Aorta (tissue), 5 donors: Measurements from ENCODE around the gene RPTOR. TPM values are rescaled to one million over a fixed set of nuclear protein-coding genes. Genes with fewer than 3 reads are reported as not detected.

Experiments
- ATAC-seq: fragments of 200-7000 bp; cut with Tn5 transposase; one replicate; pipeline ENCODE4 v1.9.1; 2022; ENCODE audit warnings: moderate library complexity; ENCODE audit not compliant: low FRiP score
- DNase-seq, 2 donors: peaks; one replicate each; pipeline ENCODE4 v3.0.0-alpha.2; 2020
- H3K27ac ChIP-seq, 2 donors: one replicate each; pipeline ENCODE4 v1.5.1; 2013; ENCODE audit warnings: low read length in 2 of 2, mild to moderate bottlenecking in 2 of 2, moderate library complexity in 2 of 2, control low read depth in 1 of 2, inconsistent platforms in 1 of 2, low read depth in 1 of 2
- H3K27me3 ChIP-seq, 2 donors: one replicate each; pipeline ENCODE4 v1.6.1; 2013; ENCODE audit warnings: control low read depth in 1 of 2, low read length in 1 of 2, mild to moderate bottlenecking in 1 of 2, moderate library complexity in 1 of 2; ENCODE audit not compliant: insufficient read depth in 2 of 2, control insufficient read depth in 1 of 2
- H3K36me3 ChIP-seq, 2 donors: one replicate each; pipeline ENCODE4 v1.6.1; 2013; ENCODE audit warnings: control low read depth in 1 of 2, low read length in 1 of 2, mild to moderate bottlenecking in 1 of 2; ENCODE audit not compliant: insufficient read depth in 2 of 2, control insufficient read depth in 1 of 2
- H3K4me1 ChIP-seq, 2 donors: one replicate each; pipeline ENCODE4 v1.6.1; 2013; ENCODE audit warnings: low read length in 2 of 2, control low read depth in 1 of 2, mild to moderate bottlenecking in 1 of 2, moderate library complexity in 1 of 2; ENCODE audit not compliant: insufficient read depth in 2 of 2, control insufficient read depth in 1 of 2
- H3K4me3 ChIP-seq, 2 donors: one replicate each; pipeline ENCODE4 v1.5.1; 2013; ENCODE audit warnings: low read length in 2 of 2, control low read depth in 1 of 2, mild to moderate bottlenecking in 1 of 2
- H3K9me3 ChIP-seq: one replicate; pipeline ENCODE4 v1.6.1; 2013; ENCODE audit warnings: mild to moderate bottlenecking, low read length; ENCODE audit not compliant: control insufficient read depth
- WGBS, 2 donors: extraction: QIAGEN DNeasy Blood & Tissue Kit; methylation state at CpG; one replicate each; pipeline ENCODE4 v1.1.7; 2013; 5-methylcytosine and 5-hydroxymethylcytosine counted together
- intact Hi-C, 2 donors: fragments of 100-400 bp; cut with DNase I; formaldehyde crosslinking; loops; one replicate each; pipeline versions ENCODE4 v1.14.2 to v1.15.0; 2022
- polyA plus RNA-seq, 2 donors: library from polyadenylated mRNA; stranded (reverse); fragments of 200-250 nt; gene quantifications; one replicate each; pipeline ENCODE4 v1.2.3, GENCODE V29; 2013
- total RNA-seq, 2 donors: library from RNA; stranded (reverse); fragmentation: NEBNext Ultra II Directional; extraction: Animal tissue kit (Norgen Biotek cat#: 25700); gene quantifications; one replicate each; pipeline ENCODE4 v1.2.1, GENCODE V29; 2021
- donor health status: healthy with polysubstance abuse.
- donor health status: Bipolar disorder and iron deficiency.
- donor health status: DM: no; HTN: no; CAD: no.
- donor health status: DM: no; HTN: no; CAD: no.
- donor health status: DM: yes; HTN: yes; CAD: no.

Gene RPTOR
- total and polyA plus RNA-seq, 4 donors, result 2.1 to 31.4 (median 18.6) TPM

DNA sequence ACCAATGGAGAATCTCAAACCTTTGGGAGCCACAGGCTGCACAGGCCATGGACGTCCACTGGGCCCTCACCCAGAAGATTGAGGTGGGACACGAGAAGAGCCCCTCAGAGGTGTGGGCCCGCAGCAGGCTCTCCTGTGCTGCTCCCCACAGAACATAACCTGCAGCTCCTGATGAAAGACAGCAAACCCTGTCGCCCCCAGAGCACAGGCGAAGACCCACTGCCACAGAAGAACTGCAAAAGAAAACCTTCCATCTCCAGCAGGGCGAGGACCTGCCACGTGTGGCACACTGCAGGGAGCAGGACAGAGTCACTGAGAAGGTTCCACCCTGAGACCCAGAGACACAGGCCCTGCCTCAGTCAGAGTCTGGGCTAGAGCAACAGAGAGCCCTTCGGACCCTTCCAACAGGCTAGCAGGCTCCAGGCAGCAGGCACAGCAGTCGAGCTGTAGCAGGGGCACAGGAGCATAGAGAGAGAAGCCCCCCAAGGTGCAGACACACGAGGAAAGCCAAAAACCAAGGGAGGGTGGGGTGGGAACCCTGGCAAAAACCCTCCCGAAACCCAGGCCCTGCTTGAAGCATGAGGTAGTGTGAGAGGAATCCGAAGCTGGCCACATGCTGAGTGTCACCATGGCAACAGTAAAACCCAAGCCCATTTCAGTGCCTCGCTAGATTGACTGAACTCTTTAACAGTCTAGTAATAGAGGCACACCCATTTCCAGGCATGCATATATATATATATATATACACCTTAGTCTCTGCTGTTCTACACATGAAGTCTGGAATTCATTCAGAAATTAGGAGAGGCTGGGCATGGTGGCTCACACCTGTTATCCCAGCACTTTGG lies 387.0 kb downstream of the RPTOR start:
- intact Hi-C loops, result no loop called here
- Histone ChIP-seq H3K4me3 (no peak overlapping the region), H3K27me3 (no peaks in the 10 kb centered on the region), H3K9me3 (no peaks in the 10 kb centered on the region), H3K27ac (no peak overlapping the region), H3K36me3 (no peaks in the 10 kb centered on the region), H3K4me1 (no peaks in the 10 kb centered on the region)
- DNase-seq (peak in 1 of 2 donors; percentile 59), ATAC-seq (no peak)
- 53 to 54% methylated on average over 13 of the region's 13 CpGs for WGBS, 2 donors

DNA sequence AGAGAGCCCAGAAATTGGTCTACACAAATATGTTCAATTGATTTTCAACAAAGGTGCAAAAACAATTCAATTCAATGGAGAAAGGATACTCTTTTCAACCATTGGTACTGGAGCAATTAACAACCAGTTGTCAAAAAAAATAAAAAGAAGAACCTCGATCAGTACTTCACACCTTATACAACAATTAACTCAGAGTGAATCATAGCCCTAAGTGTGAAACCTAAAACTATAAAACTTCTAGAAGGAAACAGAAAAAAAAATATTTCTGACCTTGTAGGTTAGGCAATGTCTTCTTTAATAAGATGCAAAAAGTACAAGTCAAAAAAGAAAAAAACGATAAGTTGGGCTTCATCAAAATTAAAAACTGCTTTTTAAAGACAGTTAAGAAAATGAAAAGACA lies 390.9 kb downstream of the RPTOR start:
- Histone ChIP-seq H3K4me3 (no peak overlapping the region), H3K9me3 (no peaks in the 10 kb centered on the region), H3K27me3 (no peaks in the 10 kb centered on the region), H3K36me3 (no peaks in the 10 kb centered on the region), H3K4me1 (no peaks in the 10 kb centered on the region), H3K27ac (no peak overlapping the region)
- intact Hi-C loops, result no loop called here
- ATAC-seq (no peak), DNase-seq (no peak)
- WGBS, 2 donors, result 98 to 99% methylated on average over 2 of the region's 2 CpGs

DNA sequence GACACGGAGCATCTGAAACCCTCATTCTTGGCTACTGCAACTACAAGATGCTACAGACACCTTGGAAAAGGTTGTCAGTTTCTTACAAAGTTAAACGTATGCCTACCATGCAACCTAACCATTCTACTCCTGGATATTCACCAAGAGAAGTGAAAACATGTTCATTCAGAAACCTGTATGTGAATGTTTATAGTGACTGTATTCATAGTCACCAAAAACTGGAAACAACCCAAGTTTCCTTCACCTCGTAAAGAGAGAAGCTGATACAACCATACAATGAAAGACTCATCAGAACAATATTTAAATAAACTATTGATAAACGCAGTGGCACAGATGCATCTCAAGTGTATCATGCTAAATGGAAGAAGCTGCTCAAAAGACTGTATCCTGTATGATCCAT lies 391.6 kb downstream of the RPTOR start:
- H3K4me3 ChIP-seq, result no peak overlapping the region
- H3K4me1 ChIP-seq, result no peaks in the 10 kb centered on the region
- intact Hi-C loops, result no loop called here
- H3K36me3 ChIP-seq, result no peaks in the 10 kb centered on the region
- no peaks in the 10 kb centered on the region for H3K9me3 ChIP-seq
- 93% methylated on average over 4 of the region's 4 CpGs for WGBS, 2 donors
- no peak overlapping the region for H3K27ac ChIP-seq
- DNase-seq (no peak), ATAC-seq (no peak)
- no peaks in the 10 kb centered on the region for H3K27me3 ChIP-seq

DNA sequence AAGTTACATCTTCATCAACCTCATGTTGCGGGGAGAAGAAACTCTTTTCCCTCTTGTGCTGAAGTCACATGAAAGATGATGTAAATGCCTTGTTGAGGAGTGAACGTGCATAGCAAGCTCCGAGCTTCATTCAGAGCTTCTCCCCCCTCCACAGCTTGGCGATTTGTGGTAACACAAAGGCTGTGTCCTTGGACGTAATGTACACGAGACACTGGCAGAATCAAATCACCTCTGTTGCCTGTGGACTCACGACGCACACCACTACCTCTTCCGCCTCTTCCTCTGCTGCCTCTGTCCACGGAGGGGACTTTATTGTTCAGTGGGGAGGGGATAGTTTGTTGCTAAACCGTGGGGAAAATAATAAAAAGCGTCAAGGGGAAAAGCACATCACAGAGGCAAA lies 392.1 kb downstream of the RPTOR start:
- no peak for ATAC-seq
- intact Hi-C loops, result no loop called here
- WGBS, 2 donors, result 89 to 91% methylated on average over 12 of the region's 12 CpGs

DNA sequence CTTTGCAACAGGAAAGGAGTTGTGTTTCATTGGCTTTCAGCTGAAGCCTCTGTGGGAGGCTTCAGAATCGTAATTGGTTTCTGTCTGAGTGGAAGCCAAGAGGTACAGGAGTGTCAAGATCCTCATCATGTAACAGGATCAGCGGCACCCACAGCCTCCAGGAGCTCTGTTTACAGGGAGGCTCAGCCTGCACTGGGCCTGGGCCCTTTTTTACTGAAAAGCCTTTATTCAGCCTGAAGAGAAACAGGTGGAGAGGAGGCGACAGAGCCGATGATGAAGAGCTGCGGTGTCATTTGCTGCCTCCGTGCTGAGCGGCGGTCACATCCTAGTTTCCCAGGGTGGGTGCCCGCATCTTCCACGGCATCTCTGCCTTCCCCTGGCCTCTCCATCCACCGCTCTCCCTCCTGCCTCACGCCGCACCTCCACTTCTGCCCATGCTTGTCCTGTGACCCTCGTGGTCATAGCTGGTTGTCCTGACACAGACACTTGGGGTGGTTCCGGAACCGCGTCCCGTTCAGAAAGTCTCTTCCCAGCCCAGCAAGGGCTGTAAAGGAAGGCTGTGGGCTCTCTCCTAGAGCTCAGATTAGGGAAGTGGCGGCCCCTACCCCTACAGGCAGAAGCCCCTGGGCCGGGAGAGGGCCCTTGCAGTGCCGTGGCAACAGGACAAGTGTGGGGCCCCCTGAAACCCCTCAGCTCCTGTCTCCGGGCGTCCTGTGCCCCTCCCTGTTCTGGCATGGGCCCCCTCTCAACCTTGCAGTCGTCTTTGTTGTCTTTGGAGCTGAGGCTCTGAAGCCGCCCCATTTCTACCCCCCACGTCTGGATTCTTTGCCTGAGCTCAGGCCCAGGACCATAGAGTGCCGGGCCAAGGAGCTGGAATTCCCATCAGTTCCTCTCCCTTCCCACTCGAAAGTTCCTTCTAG lies 393.1 kb downstream of the RPTOR start:
- DNase-seq (peak; percentile 44 to 66), ATAC-seq (no peak)
- Histone ChIP-seq H3K9me3 (no peaks in the 10 kb centered on the region), H3K27me3 (no peaks in the 10 kb centered on the region), H3K4me1 (no peaks in the 10 kb centered on the region), H3K27ac (no peak overlapping the region), H3K36me3 (no peaks in the 10 kb centered on the region), H3K4me3 (no peak overlapping the region)
- intact Hi-C loops, result no loop called here
- WGBS, 2 donors, result 64 to 75% methylated on average over 28 of the region's 28 CpGs

More for the DNA sequence above, 392.1 kb downstream of the RPTOR start:
- peak in 1 of 2 donors; percentile 37 for DNase-seq
- no peaks in the 10 kb centered on the region for H3K36me3 ChIP-seq
- no peaks in the 10 kb centered on the region for H3K9me3 ChIP-seq
- H3K4me1 ChIP-seq, result no peaks in the 10 kb centered on the region
- H3K27ac ChIP-seq, result no peak overlapping the region
- H3K4me3 ChIP-seq, result no peak overlapping the region
- no peaks in the 10 kb centered on the region for H3K27me3 ChIP-seq

DNA sequence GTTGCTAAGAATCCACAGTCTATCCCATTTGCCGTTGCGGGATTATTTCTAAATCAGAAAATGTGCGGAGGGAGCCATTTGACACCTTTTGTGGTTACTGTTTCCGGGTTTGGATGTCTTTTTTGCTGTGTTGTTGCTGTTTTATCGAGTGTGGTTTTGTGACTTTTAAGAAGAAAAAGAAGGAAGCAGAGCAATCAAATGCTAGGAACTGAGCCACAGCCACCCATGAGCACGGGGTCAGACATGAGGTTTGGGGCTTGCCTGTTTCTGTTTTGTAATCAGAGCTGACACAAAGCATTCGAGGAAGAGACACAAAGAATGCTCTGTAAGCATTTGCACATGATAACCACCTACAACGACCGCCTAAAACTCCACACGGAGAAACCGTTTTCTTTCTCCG lies 393.9 kb downstream of the RPTOR start:
- no peak for ATAC-seq
- intact Hi-C loops, result no loop called here

DNA sequence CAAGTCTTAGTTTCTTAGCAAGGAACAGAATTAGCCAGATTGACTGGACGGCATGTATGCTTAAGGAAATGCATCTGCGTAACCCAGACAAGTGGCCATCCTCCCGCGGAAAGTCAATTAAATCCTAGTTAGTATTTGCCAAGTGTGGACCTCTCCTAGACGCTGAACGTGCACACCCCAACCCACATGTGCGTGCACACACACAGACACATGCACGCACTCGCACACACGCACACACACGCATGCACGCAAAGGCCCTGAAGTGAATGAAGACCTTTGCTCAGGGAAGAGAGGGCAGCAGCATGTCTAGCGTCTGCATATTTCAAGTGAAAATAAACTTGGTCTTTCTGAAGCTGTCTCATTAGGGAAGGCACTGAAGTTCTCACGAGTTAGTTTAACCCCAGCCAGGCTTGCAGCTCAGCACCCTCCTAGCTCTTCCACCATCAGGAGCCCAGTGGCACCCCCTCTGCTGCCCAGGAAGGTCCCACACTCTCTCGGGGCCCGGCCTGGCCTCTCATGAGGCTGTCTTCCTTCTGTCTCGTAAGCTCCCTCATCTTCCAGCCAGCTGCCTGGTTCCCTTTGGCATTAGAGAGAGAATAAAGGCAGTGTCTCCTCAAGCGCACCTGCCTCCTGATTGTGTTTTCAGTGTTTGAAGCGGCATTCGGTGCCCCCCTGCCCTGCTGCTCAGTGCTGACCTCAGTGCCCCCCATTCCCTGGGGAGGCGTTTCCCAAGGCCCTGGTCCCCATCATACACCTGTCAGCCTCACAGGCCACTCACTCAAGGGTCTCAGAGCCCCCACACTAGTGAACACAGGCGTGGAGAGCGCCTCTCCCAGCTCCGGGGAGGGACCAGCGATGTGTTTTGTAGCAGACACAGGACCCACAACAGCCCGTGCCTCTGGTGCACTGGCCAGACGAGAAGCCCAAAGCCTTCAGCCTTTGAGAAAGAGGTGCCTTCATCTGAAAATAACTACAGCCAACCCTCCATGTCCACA lies 394.8 kb downstream of the RPTOR start:
- H3K36me3 ChIP-seq, result no peaks in the 10 kb centered on the region
- intact Hi-C loops, result no loop called here
- DNase-seq, result peak; percentile 38 to 63
- no peak overlapping the region for H3K4me3 ChIP-seq
- no peak for ATAC-seq
- no peak overlapping the region for H3K27ac ChIP-seq
- no peaks in the 10 kb centered on the region for H3K27me3 ChIP-seq
- H3K4me1 ChIP-seq, result no peaks in the 10 kb centered on the region
- no peaks in the 10 kb centered on the region for H3K9me3 ChIP-seq
- WGBS, 2 donors, result 96 to 97% methylated on average over 27 of the region's 27 CpGs

More for the DNA sequence above, 393.9 kb downstream of the RPTOR start:
- H3K36me3 ChIP-seq, result no peaks in the 10 kb centered on the region
- no peaks in the 10 kb centered on the region for H3K9me3 ChIP-seq
- H3K27ac ChIP-seq, result no peak overlapping the region
- peak; percentile 40 to 51 for DNase-seq
- no peaks in the 10 kb centered on the region for H3K27me3 ChIP-seq
- no peak overlapping the region for H3K4me3 ChIP-seq
- no peaks in the 10 kb centered on the region for H3K4me1 ChIP-seq
- 85 to 89% methylated on average over 12 of the region's 12 CpGs for WGBS, 2 donors
